ENCODE data around the gene SKP2.

- TF ChIP-seq CEBPB (IDR thresholded peaks at IDR 0.05) (no peak), TAF1 (IDR thresholded peaks at IDR 0.05; ENCODE audit: low read depth) (no peak), NFIC (IDR thresholded peaks at IDR 0.05) (no peak), USF1 (IDR thresholded peaks at IDR 0.05) (no peak)
- TF ChIP-seq, protein P1, sequence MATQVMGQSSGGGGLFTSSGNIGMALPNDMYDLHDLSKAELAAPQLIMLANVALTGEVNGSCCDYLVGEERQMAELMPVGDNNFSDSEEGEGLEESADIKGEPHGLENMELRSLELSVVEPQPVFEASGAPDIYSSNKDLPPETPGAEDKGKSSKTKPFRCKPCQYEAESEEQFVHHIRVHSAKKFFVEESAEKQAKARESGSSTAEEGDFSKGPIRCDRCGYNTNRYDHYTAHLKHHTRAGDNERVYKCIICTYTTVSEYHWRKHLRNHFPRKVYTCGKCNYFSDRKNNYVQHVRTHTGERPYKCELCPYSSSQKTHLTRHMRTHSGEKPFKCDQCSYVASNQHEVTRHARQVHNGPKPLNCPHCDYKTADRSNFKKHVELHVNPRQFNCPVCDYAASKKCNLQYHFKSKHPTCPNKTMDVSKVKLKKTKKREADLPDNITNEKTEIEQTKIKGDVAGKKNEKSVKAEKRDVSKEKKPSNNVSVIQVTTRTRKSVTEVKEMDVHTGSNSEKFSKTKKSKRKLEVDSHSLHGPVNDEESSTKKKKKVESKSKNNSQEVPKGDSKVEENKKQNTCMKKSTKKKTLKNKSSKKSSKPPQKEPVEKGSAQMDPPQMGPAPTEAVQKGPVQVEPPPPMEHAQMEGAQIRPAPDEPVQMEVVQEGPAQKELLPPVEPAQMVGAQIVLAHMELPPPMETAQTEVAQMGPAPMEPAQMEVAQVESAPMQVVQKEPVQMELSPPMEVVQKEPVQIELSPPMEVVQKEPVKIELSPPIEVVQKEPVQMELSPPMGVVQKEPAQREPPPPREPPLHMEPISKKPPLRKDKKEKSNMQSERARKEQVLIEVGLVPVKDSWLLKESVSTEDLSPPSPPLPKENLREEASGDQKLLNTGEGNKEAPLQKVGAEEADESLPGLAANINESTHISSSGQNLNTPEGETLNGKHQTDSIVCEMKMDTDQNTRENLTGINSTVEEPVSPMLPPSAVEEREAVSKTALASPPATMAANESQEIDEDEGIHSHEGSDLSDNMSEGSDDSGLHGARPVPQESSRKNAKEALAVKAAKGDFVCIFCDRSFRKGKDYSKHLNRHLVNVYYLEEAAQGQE (IDR thresholded peaks at IDR 0.05; ENCODE audit: low read depth): no peak
Measured at GRCh38 chr5:36158144-36158543, 6.2 kb downstream of the SKP2 start.
